ENCODE results near the gene VPS4A. TPM values are rescaled to one million over a fixed set of nuclear protein-coding genes. Genes with fewer than 3 reads are reported as not detected.

The VPS4A gene
- total RNA-seq, 1 donor from 2014 or later, result 37.7 TPM

Other genes starting within 250 kb of the VPS4A start
- 0.56 and 0.64 TPM in 2 replicates for gene HAS3, start 205.7 kb upstream of the VPS4A start, total RNA-seq
- gene CHTF8, start 178.8 kb upstream of the VPS4A start, total RNA-seq, result 124 and 138 TPM in 2 replicates
- gene UTP4, start 178.7 kb upstream of the VPS4A start, total RNA-seq, result 126 and 131 TPM in 2 replicates
- 21.4 and 23.3 TPM in 2 replicates for gene SNTB2, start 124.2 kb upstream of the VPS4A start, total RNA-seq
- 18.2 and 21.9 TPM in 2 replicates for gene PDF, start 19.2 kb downstream of the VPS4A start, total RNA-seq
- 44.1 and 44.6 TPM in 2 replicates for gene COG8, start 28.2 kb downstream of the VPS4A start, total RNA-seq
- 81.2 and 84.8 TPM in 2 replicates for gene NIP7, start 28.4 kb downstream of the VPS4A start, total RNA-seq
- gene TMED6, start 40.4 kb downstream of the VPS4A start, total RNA-seq, result 1.6 and 1.7 TPM in 2 replicates
- gene TERF2, start 74.7 kb downstream of the VPS4A start, total RNA-seq, result 58.3 and 71.1 TPM in 2 replicates
- gene CYB5B, start 113.3 kb downstream of the VPS4A start, total RNA-seq, result 154 and 166 TPM in 2 replicates